Fibroblast of mammary gland (primary cell): ENCODE data around the gene IBA57.
A peak's percentile ranks its signal among the peaks of the same experiment; 100 is the strongest.

Experiments
- DNase-seq: peaks from one replicate; pipeline ENCODE4 v3.0.0-alpha.2; 2010; ENCODE audit warnings: low read depth
- H3K4me3 ChIP-seq: 2 replicates; pipeline ENCODE4 v1.5.1; 2011; ENCODE audit warnings: low read depth, mild to moderate bottlenecking, low read length, moderate library complexity; ENCODE audit not compliant: control insufficient read depth
- TF ChIP-seq, protein P1 (sequence below): conservative IDR thresholded peaks from 2 replicates; pipeline ENCODE4 v1.5.1; 2011; ENCODE audit warnings: low read depth, low read length, inconsistent platforms; ENCODE audit not compliant: control insufficient read depth, insufficient read depth

IBA57 gene

GRCh38 chr1:228178737-228179684 is 13.4 kb downstream of the IBA57 start:
- no peak for DNase-seq
- TF ChIP-seq, protein P1, sequence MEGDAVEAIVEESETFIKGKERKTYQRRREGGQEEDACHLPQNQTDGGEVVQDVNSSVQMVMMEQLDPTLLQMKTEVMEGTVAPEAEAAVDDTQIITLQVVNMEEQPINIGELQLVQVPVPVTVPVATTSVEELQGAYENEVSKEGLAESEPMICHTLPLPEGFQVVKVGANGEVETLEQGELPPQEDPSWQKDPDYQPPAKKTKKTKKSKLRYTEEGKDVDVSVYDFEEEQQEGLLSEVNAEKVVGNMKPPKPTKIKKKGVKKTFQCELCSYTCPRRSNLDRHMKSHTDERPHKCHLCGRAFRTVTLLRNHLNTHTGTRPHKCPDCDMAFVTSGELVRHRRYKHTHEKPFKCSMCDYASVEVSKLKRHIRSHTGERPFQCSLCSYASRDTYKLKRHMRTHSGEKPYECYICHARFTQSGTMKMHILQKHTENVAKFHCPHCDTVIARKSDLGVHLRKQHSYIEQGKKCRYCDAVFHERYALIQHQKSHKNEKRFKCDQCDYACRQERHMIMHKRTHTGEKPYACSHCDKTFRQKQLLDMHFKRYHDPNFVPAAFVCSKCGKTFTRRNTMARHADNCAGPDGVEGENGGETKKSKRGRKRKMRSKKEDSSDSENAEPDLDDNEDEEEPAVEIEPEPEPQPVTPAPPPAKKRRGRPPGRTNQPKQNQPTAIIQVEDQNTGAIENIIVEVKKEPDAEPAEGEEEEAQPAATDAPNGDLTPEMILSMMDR: no peak
- no peak overlapping the region for H3K4me3 ChIP-seq

DNA sequence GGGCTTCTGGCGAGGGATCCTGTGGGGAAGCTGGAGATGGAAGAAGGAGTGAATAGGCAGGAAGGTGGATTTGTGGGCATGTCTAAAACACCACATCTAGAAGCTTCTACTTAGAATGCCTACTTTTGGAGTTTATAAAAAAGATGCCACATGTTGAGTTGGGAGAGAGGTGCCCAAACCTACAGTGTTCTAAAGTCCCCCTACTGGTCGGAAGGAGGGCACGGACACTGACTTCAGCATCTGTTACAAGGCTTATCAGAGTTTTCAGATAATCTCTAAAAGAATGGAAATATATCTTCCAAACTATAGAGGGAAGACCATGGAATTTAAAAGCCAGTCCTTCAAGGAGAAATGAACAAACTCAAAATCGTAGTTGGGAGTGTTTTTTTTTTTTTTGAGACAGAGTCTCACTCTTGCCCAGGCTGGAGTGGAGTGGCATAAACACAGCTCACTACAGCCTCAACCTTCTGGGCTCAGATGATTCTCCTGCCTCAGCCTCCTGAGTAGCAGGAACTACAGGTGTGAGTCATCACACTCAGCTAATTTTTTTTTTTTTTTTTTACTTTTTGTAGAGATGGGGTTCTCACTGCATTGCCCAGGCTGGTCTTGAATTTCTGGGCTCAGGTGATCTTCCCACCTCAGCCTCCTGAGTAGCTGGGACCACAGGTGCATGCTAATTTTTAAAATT is 14.8 kb downstream of the IBA57 start:
- TF ChIP-seq, protein P1: peak; percentile 32
- no peak overlapping the region for H3K4me3 ChIP-seq
- DNase-seq: no peak

DNA sequence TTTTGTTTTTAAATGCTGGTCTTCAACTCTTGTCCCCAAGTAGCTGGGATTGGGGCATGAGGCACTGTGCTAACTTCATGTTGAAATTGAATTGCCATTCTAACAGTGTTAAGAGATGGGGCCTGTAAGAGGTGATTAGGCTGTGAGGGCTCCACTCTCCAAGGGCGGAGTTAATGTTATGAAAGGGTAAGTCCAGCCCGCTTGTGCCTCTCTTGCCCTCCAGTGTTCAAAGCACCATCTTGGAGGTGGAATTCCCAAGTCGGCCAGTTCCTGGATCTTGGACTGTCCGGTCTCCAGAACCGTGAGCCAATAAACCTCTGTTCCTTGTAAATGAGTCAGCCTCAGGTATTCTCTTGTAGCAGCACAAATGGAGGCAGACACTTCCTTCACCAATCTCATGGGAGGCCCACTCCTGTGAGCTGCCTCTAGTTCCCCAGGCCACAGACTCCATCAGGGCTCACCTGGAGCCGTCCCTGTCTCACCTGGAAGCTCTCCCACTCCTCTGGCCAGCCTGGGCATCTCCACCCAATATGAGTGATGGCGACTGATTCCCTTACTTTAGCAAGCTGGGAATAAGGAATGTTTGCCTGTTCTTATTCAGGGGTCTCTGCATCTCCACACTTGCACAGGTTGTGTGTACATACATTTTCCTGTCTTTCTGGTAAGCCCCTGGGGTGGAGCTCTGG is 15.5 kb downstream of the IBA57 start:
- TF ChIP-seq, protein P1: no peak
- no peak overlapping the region for H3K4me3 ChIP-seq
- DNase-seq: no peak

- no peak for DNase-seq
These were observed 16.0 kb downstream of the IBA57 start for GRCh38 chr1:228181645-228182034.

DNA sequence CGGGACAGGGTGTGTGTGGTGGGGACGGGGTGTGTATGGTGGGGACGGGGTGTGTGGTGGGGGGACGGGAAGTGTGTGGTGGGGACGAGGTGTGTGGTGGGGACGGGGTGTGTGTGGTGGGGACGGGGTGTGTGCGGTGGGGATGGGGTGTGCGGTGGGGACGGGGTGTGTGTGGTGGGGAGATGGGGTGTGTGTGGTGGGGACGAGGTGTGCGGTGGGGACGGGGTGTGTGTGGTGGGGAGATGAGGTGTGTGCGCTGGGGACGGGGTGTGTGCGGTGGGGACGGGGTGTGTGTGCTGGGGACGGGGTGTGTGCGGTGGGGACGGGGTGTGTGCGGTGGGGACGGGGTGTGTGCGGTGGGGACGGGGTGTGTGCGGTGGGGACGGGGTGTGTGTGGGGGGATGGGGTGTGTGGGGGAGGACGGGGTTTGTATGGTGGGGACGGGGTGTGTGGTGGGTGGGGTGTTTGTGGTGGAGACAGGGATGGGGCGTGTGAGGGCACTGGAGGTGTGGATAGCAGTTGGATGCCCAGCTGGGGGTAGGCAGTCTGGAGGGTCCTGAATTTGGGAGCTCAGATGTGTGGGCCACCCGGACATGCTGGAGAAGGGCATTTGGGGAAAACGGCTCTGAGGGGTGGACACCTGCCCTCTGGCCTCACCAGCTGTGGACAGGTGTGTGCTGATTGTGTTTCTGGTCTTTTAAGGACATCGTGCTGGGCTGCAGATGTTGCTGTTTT is 16.9 kb downstream of the IBA57 start:
- TF ChIP-seq, protein P1: no peak
- no peak for DNase-seq
- no peak overlapping the region for H3K4me3 ChIP-seq

More at GRCh38 chr1:228181645-228182034, 16.0 kb downstream of the IBA57 start:
- H3K4me3 ChIP-seq: no peak overlapping the region
- TF ChIP-seq, protein P1: no peak

GRCh38 chr1:228184152-228184551 is 18.5 kb downstream of the IBA57 start:
- no peak for DNase-seq
- TF ChIP-seq, protein P1: no peak
- no peak overlapping the region for H3K4me3 ChIP-seq
